Keratinocyte (primary cell): ENCODE measurements around the gene ABLIM1. TPM values are rescaled to one million over a fixed set of nuclear protein-coding genes. Genes with fewer than 3 reads are reported as not detected.

Experiments
- DNase-seq: peaks from one replicate; pipeline ENCODE4 v3.0.0-alpha.2; 2011; ENCODE audit warnings: low read depth, missing footprints, low spot score
- FAIRE-seq: peaks from 2 replicates; lab custom pipeline; 2011; peaks lifted over from hg19 to GRCh38; lab: Jason Lieb, UNC
- H2AFZ ChIP-seq: 2 replicates; pipeline ENCODE4 v1.6.0; 2012; ENCODE audit warnings: low read length, control low read depth, inconsistent platforms; ENCODE audit not compliant: control insufficient read depth
- H3K27ac ChIP-seq: 2 replicates; pipeline ENCODE4 v1.5.1; 2011; ENCODE audit warnings: low read length; ENCODE audit not compliant: control insufficient read depth, insufficient read depth
- H3K27me3 ChIP-seq: 3 replicates; pipeline ENCODE4 v1.6.0; 2011; ENCODE audit warnings: low read length; ENCODE audit not compliant: control insufficient read depth, insufficient read depth; ENCODE audit errors: extremely low read depth
- H3K36me3 ChIP-seq, 2 experiments: 2 replicates in 1 of 2; 3 replicates in 1 of 2; pipeline ENCODE4 v1.5.1; 2011; ENCODE audit warnings: low read length in 2 of 2, mild to moderate bottlenecking in 1 of 2; ENCODE audit not compliant: control insufficient read depth in 2 of 2, insufficient read depth in 2 of 2; ENCODE audit errors: extremely low read depth in 1 of 2
- H3K4me1 ChIP-seq: 3 replicates; pipeline ENCODE4 v1.5.1; 2011; ENCODE audit warnings: low read length; ENCODE audit not compliant: control insufficient read depth, insufficient read depth; ENCODE audit errors: extremely low read depth
- H3K4me2 ChIP-seq: 3 replicates; pipeline ENCODE4 v1.6.0; 2011; ENCODE audit warnings: low read depth, low read length; ENCODE audit not compliant: control insufficient read depth, insufficient read depth; ENCODE audit errors: extremely low read depth
- H3K4me3 ChIP-seq, 3 experiments: fragments of 200-600 bp in 1 of 3; sonication (generic) in 1 of 3; 2 replicates in 2 of 3; 3 replicates in 1 of 3; pipeline ENCODE4 v1.5.1; 2011 to 2016; ENCODE audit warnings: low read length in 3 of 3, mild to moderate bottlenecking in 3 of 3, control low read depth in 2 of 3, inconsistent platforms in 1 of 3, low read depth in 1 of 3, mixed read lengths in 1 of 3, mixed run types in 1 of 3, moderate library complexity in 1 of 3; ENCODE audit not compliant: control insufficient read depth in 2 of 3, insufficient read depth in 2 of 3; ENCODE audit errors: extremely low read depth in 1 of 3
- H3K79me2 ChIP-seq: 2 replicates; pipeline ENCODE4 v1.6.0; 2012; ENCODE audit warnings: low read length; ENCODE audit not compliant: control insufficient read depth, insufficient read depth
- H3K9ac ChIP-seq: 3 replicates; pipeline ENCODE4 v1.6.0; 2011; ENCODE audit warnings: low read length; ENCODE audit not compliant: control insufficient read depth, insufficient read depth; ENCODE audit errors: extremely low read depth
- H3K9me1 ChIP-seq: 3 replicates; pipeline ENCODE4 v1.6.0; 2011; ENCODE audit warnings: low read length; ENCODE audit not compliant: control insufficient read depth, insufficient read depth; ENCODE audit errors: extremely low read depth
- H3K9me3 ChIP-seq: 2 replicates; pipeline ENCODE4 v1.5.1; 2012; ENCODE audit warnings: low read depth, low read length; ENCODE audit not compliant: control insufficient read depth
- H4K20me1 ChIP-seq: 3 replicates; pipeline ENCODE4 v1.6.0; 2011; ENCODE audit warnings: low read length; ENCODE audit not compliant: control insufficient read depth, insufficient read depth; ENCODE audit errors: extremely low read depth
- EZH2 ChIP-seq: IDR thresholded peaks from one replicate; pipeline ENCODE4 v1.6.1; 2012; ENCODE audit warnings: inconsistent platforms, mild to moderate bottlenecking, low read length, moderate library complexity
- dilution Hi-C: fragments of 300-500 bp; cut with MboI; formaldehyde crosslinking; loops from one replicate; pipeline ENCODE4 v1.7.0; 2020; ENCODE audit warnings: low sequenced_read_pairs; ENCODE audit not compliant: extremely low pct_ligation_motif_present
- polyA plus RNA-seq, 5 experiments: library from polyadenylated mRNA; depleted of rRNA in 3 of 5; stranded (reverse) in 3 of 5; stranded (forward) in 1 of 5; unstranded in 1 of 5; fragments of >200 nt; gene quantifications; 1 replicate in 1 of 5; 2 replicates in 3 of 5; 3 replicates in 1 of 5; pipeline versions ENCODE4 v1.2.1 to v1.2.3, GENCODE V29; 2011 to 2012; ENCODE audit warnings: missing spikeins in 2 of 5, low read depth in 1 of 5, low replicate concordance in 1 of 5
- TF ChIP-seq, protein P1 (sequence below), 3 experiments: IDR thresholded peaks in 1 of 3; conservative IDR thresholded peaks in 1 of 3; optimal IDR thresholded peaks in 1 of 3; 2 replicates in 2 of 3; 3 replicates in 1 of 3; pipeline versions ENCODE3 to v1.5.1; 2011; ENCODE audit warnings: low read length in 3 of 3, mild to moderate bottlenecking in 3 of 3, moderate library complexity in 2 of 3, control low read depth in 1 of 3, inconsistent platforms in 1 of 3; ENCODE audit not compliant: insufficient read depth in 2 of 3; ENCODE audit errors: extremely low read depth in 1 of 3

The ABLIM1 gene
- polyA plus RNA-seq, 1 donor (not counting 4 experiments of a cell fraction or from before 2014, with no cell fraction given): 55.2 TPM

- no peak overlapping the region for H2AFZ ChIP-seq
- H3K4me2 ChIP-seq: no peak overlapping the region
- H3K27ac ChIP-seq: no peak overlapping the region
- H3K27me3 ChIP-seq: no peaks in the 10 kb centered on the region
- dilution Hi-C loops: no loop called here
- no peaks in the 10 kb centered on the region for H3K9me3 ChIP-seq
- no peak for FAIRE-seq
- H4K20me1 ChIP-seq: no peaks in the 10 kb centered on the region
- no peak overlapping the region for H3K9ac ChIP-seq
- no peak for DNase-seq
- TF ChIP-seq, protein P1, sequence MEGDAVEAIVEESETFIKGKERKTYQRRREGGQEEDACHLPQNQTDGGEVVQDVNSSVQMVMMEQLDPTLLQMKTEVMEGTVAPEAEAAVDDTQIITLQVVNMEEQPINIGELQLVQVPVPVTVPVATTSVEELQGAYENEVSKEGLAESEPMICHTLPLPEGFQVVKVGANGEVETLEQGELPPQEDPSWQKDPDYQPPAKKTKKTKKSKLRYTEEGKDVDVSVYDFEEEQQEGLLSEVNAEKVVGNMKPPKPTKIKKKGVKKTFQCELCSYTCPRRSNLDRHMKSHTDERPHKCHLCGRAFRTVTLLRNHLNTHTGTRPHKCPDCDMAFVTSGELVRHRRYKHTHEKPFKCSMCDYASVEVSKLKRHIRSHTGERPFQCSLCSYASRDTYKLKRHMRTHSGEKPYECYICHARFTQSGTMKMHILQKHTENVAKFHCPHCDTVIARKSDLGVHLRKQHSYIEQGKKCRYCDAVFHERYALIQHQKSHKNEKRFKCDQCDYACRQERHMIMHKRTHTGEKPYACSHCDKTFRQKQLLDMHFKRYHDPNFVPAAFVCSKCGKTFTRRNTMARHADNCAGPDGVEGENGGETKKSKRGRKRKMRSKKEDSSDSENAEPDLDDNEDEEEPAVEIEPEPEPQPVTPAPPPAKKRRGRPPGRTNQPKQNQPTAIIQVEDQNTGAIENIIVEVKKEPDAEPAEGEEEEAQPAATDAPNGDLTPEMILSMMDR (optimal IDR thresholded peaks at IDR 0.05 in 1 of 3, IDR thresholded peaks at IDR 0.05 in 1 of 3, conservative IDR thresholded peaks at IDR 0.05 in 1 of 3; ENCODE audit: extremely low read depth in 1 of 3, insufficient read depth in 2 of 3, low read length in 3 of 3): no peak
- no peak for TF ChIP-seq EZH2
- peaks cover 89% of the 10 kb centered on the region for H3K79me2 ChIP-seq
- H3K9me1 ChIP-seq: peaks cover 2% of the 10 kb centered on the region
- H3K4me1 ChIP-seq: peaks cover 41% of the 10 kb centered on the region
- no peak overlapping the region for H3K4me3 ChIP-seq
- peaks cover 5 to 7% of the 10 kb centered on the region in 2 experiments for H3K36me3 ChIP-seq
Observed at GRCh38 chr10:114399576-114399975, 258.5 kb downstream of the ABLIM1 start.

DNA sequence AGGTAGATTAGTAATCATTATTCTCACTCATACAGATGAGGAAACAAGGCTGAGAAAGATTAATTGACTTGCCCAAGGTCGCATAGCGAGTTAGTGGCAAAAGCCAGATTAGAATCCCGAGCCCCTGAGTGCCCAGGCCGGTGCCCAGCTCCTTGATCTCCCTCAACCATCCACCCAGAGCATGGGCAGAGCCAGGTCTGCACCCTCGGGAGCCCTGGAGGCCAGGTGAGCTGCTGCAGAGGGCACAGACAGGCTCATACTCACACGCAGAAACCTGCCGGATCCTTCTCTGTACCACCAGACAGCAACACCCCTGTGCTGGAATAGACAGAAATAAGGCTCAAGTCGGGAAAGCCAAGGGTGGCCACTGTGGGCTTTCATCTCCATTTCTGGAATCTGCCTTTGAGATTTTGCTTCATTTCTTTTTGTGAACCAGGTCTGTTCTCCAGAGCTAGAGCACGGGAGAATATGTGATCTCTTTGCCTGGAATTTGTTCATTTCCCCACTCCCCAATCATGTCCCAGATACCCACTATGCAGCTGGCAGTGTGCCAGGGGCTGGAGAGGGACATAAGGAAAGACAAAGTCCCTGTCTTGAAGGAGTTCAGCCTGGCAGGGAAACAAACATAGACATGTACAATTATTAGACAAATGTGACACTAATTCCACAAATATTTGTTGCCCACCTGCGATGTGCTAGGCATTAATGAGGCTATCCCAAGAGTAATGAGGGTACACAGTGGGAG, 259.3 kb downstream of the ABLIM1 start:
- Histone ChIP-seq H3K4me2 (no peak overlapping the region), H3K27ac (no peak overlapping the region), H3K4me3 (no peak overlapping the region), H3K27me3 (no peaks in the 10 kb centered on the region), H3K9me3 (no peaks in the 10 kb centered on the region), H3K4me1 (peaks cover 49% of the 10 kb centered on the region), H3K36me3 (peaks cover 5 to 7% of the 10 kb centered on the region in 2 experiments), H3K9ac (no peak overlapping the region), H2AFZ (no peak overlapping the region), H4K20me1 (no peaks in the 10 kb centered on the region), H3K9me1 (peaks cover 4% of the 10 kb centered on the region), H3K79me2 (peaks cover 88% of the 10 kb centered on the region)
- DNase-seq: no peak
- TF ChIP-seq EZH2: no peak
- TF ChIP-seq, protein P1 (optimal IDR thresholded peaks at IDR 0.05 in 1 of 3, IDR thresholded peaks at IDR 0.05 in 1 of 3, conservative IDR thresholded peaks at IDR 0.05 in 1 of 3; ENCODE audit: extremely low read depth in 1 of 3, insufficient read depth in 2 of 3, low read length in 3 of 3): no peak
- dilution Hi-C loops: no loop called here
- FAIRE-seq: no peak
